Panc1 (cell line): Measurements from ENCODE around the gene KLF15. TPM values are rescaled to one million over a fixed set of nuclear protein-coding genes. Genes with fewer than 3 reads are reported as not detected.

Experiments
- ATAC-seq: fragments of 200-7000 bp; cut with Tn5 transposase; 2 replicates; pipeline ENCODE4 v1.9.1; 2020; ENCODE audit warnings: mild to moderate bottlenecking, moderate library complexity
- BruUV-seq: library from RNA; stranded (reverse); fragments of 400-500 nt; replicated peaks from 2 replicates; lab custom pipeline; 2021; lab: Mats Ljungman, UMichigan
- CTCF ChIA-PET: fragments of 300-600 bp; sonication (Branson Sonifier 250); formaldehyde crosslinking; loops from one replicate; lab custom pipeline; 2022; ENCODE audit warnings: antibody characterized with exemption; lab: Charles Lee
- POLR2A ChIA-PET: fragments of 300-600 bp; sonication (Branson Sonifier 250); formaldehyde crosslinking; loops from one replicate; lab custom pipeline; 2022; ENCODE audit warnings: antibody characterized with exemption; lab: Charles Lee
- DNase-seq: peaks from one replicate; pipeline ENCODE4 v3.0.0-alpha.2; 2010; ENCODE audit warnings: low read depth, low spot score
- H3K27ac ChIP-seq: 2 replicates; pipeline ENCODE4 v1.5.1; 2011; ENCODE audit warnings: mild to moderate bottlenecking, low read length, inconsistent platforms
- H3K27me3 ChIP-seq: fragments of 200-500 bp; sonication (Bioruptor generic); 2 replicates; pipeline ENCODE4 v1.6.0; 2014; ENCODE audit warnings: low read length, inconsistent platforms; ENCODE audit not compliant: control insufficient read depth, insufficient read depth
- H3K36me3 ChIP-seq: fragments of 200-500 bp; sonication (Bioruptor generic); 2 replicates; pipeline ENCODE4 v1.5.1; 2014; ENCODE audit warnings: inconsistent platforms, mild to moderate bottlenecking, low read length, moderate library complexity; ENCODE audit not compliant: control insufficient read depth, insufficient read depth
- H3K4me1 ChIP-seq: 2 replicates; pipeline ENCODE4 v1.5.1; 2011; ENCODE audit warnings: inconsistent platforms, mild to moderate bottlenecking, low read length, moderate library complexity; ENCODE audit not compliant: control insufficient read depth, insufficient read depth
- H3K4me3 ChIP-seq, 2 experiments: 2 replicates each; pipeline ENCODE4 v1.5.1; 2011 to 2012; ENCODE audit warnings: low read depth in 2 of 2, low read length in 2 of 2, mild to moderate bottlenecking in 2 of 2, inconsistent platforms in 1 of 2, moderate library complexity in 1 of 2
- H3K9me3 ChIP-seq: fragments of 200-500 bp; sonication (Bioruptor generic); 2 replicates; pipeline ENCODE4 v1.5.1; 2014; ENCODE audit warnings: low read depth, mild to moderate bottlenecking, inconsistent platforms, low read length, moderate library complexity; ENCODE audit not compliant: control insufficient read depth, insufficient read depth
- CTCF ChIP-seq: fragments of 450-650 bp; IDR thresholded peaks from 2 replicates; pipeline ENCODE4 v1.5.1; 2017; ENCODE audit warnings: mild to moderate bottlenecking
- POLR2AphosphoS5 ChIP-seq: IDR thresholded peaks from 2 replicates; pipeline ENCODE4 v1.6.1; 2012; ENCODE audit warnings: mild to moderate bottlenecking, low read depth, low read length, moderate library complexity
- REST ChIP-seq, 2 experiments: IDR thresholded peaks; 2 replicates each; pipeline ENCODE4 v1.6.1; 2011 to 2012; ENCODE audit warnings: low read depth in 2 of 2, control low read depth in 1 of 2, low read length in 1 of 2, mild to moderate bottlenecking in 1 of 2, moderate library complexity in 1 of 2; ENCODE audit not compliant: insufficient read depth in 1 of 2
- SIN3A ChIP-seq: IDR thresholded peaks from 2 replicates; pipeline ENCODE4 v1.6.1; 2012; ENCODE audit warnings: low read depth, mild to moderate bottlenecking, low read length, moderate library complexity, borderline replicate concordance; ENCODE audit not compliant: insufficient read depth
- TCF7L2 ChIP-seq: IDR thresholded peaks from 2 replicates; pipeline ENCODE4 v1.6.1; 2011; ENCODE audit warnings: mild to moderate bottlenecking, low read depth, low read length, inconsistent platforms
- in situ Hi-C: cut with HindIII; loops from 2 replicates; pipeline ENCODE4 v1.10.0; 2016; ENCODE audit warnings: low sequenced_read_pairs, low pct_unique_long_range_greater_than_20kb
- intact Hi-C: fragments of 100-400 bp; cut with micrococcal nuclease; formaldehyde crosslinking; loops from one replicate; pipeline ENCODE4 v1.10.0; 2022; ENCODE audit not compliant: unreplicated experiment
- total RNA-seq: library from RNA; stranded (reverse); gene quantifications from one replicate; pipeline ENCODE4 v1.2.1, GENCODE V29; 2021; ENCODE audit not compliant: unreplicated experiment

KLF15 gene
- total RNA-seq, 1 experiment from 2014 or later, result 0.10 TPM

- ChIA-PET CTCF (no interaction called here), POLR2A (no interaction called here)
- H3K27ac ChIP-seq, result no peak overlapping the region
- no TSS peak for BruUV-seq
- TF ChIP-seq REST (IDR thresholded peaks at IDR 0.05; ENCODE audit: insufficient read depth in 1 of 2, low read depth in 2 of 2, low read length in 1 of 2) (no peak), POLR2AphosphoS5 (no peak), CTCF (no peak), SIN3A (no peak), TCF7L2 (no peak)
- in situ Hi-C loops, result no loop called here
- no peaks in the 10 kb centered on the region for H3K4me1 ChIP-seq
- intact Hi-C loops, result no loop called here
- no peaks in the 10 kb centered on the region for H3K9me3 ChIP-seq
- H3K27me3 ChIP-seq, result peaks cover 6% of the 10 kb centered on the region; the same call in 1 of the 2 replicates
- no peaks in the 10 kb centered on the region for H3K36me3 ChIP-seq
- H3K4me3 ChIP-seq, result no peak overlapping the region
- DNase-seq, result no peak
- ATAC-seq, result peak; percentile 28; the same call in 1 of the 2 replicates
Observed at GRCh38 chr3:126370606-126371005, 13.4 kb upstream of the KLF15 start.

- Histone ChIP-seq H3K27me3 (peaks cover 6% of the 10 kb centered on the region; the same call in 1 of the 2 replicates), H3K27ac (no peak overlapping the region), H3K4me1 (no peaks in the 10 kb centered on the region), H3K36me3 (no peaks in the 10 kb centered on the region), H3K4me3 (no peak overlapping the region), H3K9me3 (no peaks in the 10 kb centered on the region)
- in situ Hi-C loops, result no loop called here
- ATAC-seq, result no peak
- TF ChIP-seq REST (IDR thresholded peaks at IDR 0.05; ENCODE audit: insufficient read depth in 1 of 2, low read depth in 2 of 2, low read length in 1 of 2), result no peak
- TF ChIP-seq POLR2AphosphoS5, result no peak
- no peak for TF ChIP-seq TCF7L2
- no peak for TF ChIP-seq CTCF
- TF ChIP-seq SIN3A, result no peak
- no peak for DNase-seq
- intact Hi-C loops, result no loop called here
- ChIA-PET POLR2A (no interaction called here), CTCF (no interaction called here)
- BruUV-seq, result no TSS peak
Observed at GRCh38 chr3:126370055-126370454, 12.8 kb upstream of the KLF15 start.
